Loucy (cell line): Measurements from ENCODE around the gene TACR2.

Experiments
- H2AFZ ChIP-seq: fragments of 200-600 bp; sonication (generic); 2 replicates; pipeline ENCODE4 v1.6.0; 2016; ENCODE audit warnings: antibody characterized with exemption, mild to moderate bottlenecking, low read length, moderate library complexity
- H3F3A ChIP-seq: fragments of 200-600 bp; 2 replicates; pipeline ENCODE4 v1.6.0; 2016; ENCODE audit warnings: antibody characterized with exemption, low read depth, mild to moderate bottlenecking
- H3K27me3 ChIP-seq: fragments of 200-600 bp; sonication (generic); 2 replicates; pipeline ENCODE4 v1.6.1; 2014; ENCODE audit warnings: low read length, mild to moderate bottlenecking; ENCODE audit not compliant: insufficient read depth, poor library complexity, severe bottlenecking
- H3K36me3 ChIP-seq: fragments of 200-600 bp; sonication (generic); 2 replicates; pipeline ENCODE4 v1.6.1; 2016; ENCODE audit warnings: low read length; ENCODE audit not compliant: insufficient read depth
- H3K4me1 ChIP-seq: fragments of 200-600 bp; sonication (generic); 2 replicates; pipeline ENCODE4 v1.5.1; 2014; ENCODE audit warnings: low read length, mild to moderate bottlenecking; ENCODE audit not compliant: insufficient read depth, poor library complexity, severe bottlenecking
- H3K4me2 ChIP-seq: fragments of 200-600 bp; sonication (generic); 2 replicates; pipeline ENCODE4 v1.6.0; 2014; ENCODE audit warnings: antibody characterized with exemption, low read length, low read depth, mild to moderate bottlenecking; ENCODE audit not compliant: poor library complexity, severe bottlenecking
- H3K4me3 ChIP-seq: fragments of 200-600 bp; sonication (generic); 2 replicates; pipeline ENCODE4 v1.5.1; 2014; ENCODE audit warnings: low read length, mild to moderate bottlenecking, mixed read lengths; ENCODE audit not compliant: poor library complexity, severe bottlenecking
- H3K79me2 ChIP-seq: fragments of 200-600 bp; sonication (generic); 2 replicates; pipeline ENCODE4 v1.6.1; 2014; ENCODE audit warnings: low read length; ENCODE audit not compliant: insufficient read depth
- H3K9ac ChIP-seq: fragments of 200-600 bp; sonication (generic); 2 replicates; pipeline ENCODE4 v1.6.0; 2014; ENCODE audit warnings: mild to moderate bottlenecking, low read depth, low read length, moderate library complexity; ENCODE audit not compliant: poor library complexity, severe bottlenecking
- H3K9me2 ChIP-seq: fragments of 200-600 bp; sonication (generic); replicated peaks from 2 replicates; pipeline ENCODE4 v1.6.1; 2016; ENCODE audit warnings: low read depth, low read length, mixed read lengths
- H3K9me3 ChIP-seq: fragments of 200-600 bp; sonication (generic); 2 replicates; pipeline ENCODE4 v1.6.1; 2014; ENCODE audit warnings: mild to moderate bottlenecking, antibody characterized with exemption, low read length, low read depth; ENCODE audit not compliant: insufficient read depth
- H4K20me1 ChIP-seq: fragments of 200-600 bp; sonication (generic); 2 replicates; pipeline ENCODE4 v1.6.0; 2014; ENCODE audit warnings: antibody characterized with exemption, low read length, mild to moderate bottlenecking; ENCODE audit not compliant: insufficient read depth, poor library complexity, severe bottlenecking
- CTCF ChIP-seq: fragments of 200-600 bp; sonication (generic); conservative IDR thresholded peaks from 2 replicates; pipeline ENCODE4 v1.5.1; 2014; ENCODE audit warnings: mild to moderate bottlenecking, antibody characterized with exemption, low read length
- EZH2phosphoT487 ChIP-seq: fragments of 200-600 bp; IDR thresholded peaks from 2 replicates; pipeline ENCODE4 v1.6.1; 2018; ENCODE audit warnings: antibody characterized with exemption, mild to moderate bottlenecking, moderate library complexity, borderline replicate concordance

Gene TACR2

DNA sequence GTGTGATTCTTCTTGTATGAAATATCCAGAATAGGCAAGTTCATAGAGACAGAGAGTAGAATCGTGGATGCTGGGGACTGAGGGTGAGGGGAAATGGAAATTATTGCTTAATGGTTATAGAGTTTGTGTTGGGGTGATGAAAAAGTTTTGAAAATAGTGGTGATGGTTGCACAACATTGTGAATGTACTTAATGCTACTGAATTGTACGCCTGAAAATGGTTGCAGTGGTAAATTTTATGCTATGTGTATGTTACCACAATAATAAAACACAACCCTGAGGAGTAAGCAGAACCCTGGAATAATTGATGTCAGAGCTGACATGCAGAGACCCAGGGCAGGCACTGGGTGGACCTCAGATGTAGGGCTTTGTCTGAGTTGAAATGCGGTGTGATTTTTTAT, 57.6 kb downstream of the TACR2 start:
- Histone ChIP-seq H3K4me1 (peaks cover 12% of the 10 kb centered on the region), H3K9me3 (no peaks in the 10 kb centered on the region; the same call in 1 of the 2 replicates), H3K36me3 (peaks cover 56% of the 10 kb centered on the region; the same call in 1 of the 2 replicates), H3F3A (no peaks in the 10 kb centered on the region), H4K20me1 (peaks cover 9% of the 10 kb centered on the region), H3K4me3 (no peak overlapping the region), H3K4me2 (no peak overlapping the region), H2AFZ (no peak overlapping the region), H3K79me2 (peaks cover 43% of the 10 kb centered on the region; the same call in 1 of the 2 replicates), H3K9me2 (no peaks in the 10 kb centered on the region), H3K9ac (no peak overlapping the region), H3K27me3 (no peaks in the 10 kb centered on the region)
- TF ChIP-seq CTCF = no peak
- no peak for TF ChIP-seq EZH2phosphoT487

DNA sequence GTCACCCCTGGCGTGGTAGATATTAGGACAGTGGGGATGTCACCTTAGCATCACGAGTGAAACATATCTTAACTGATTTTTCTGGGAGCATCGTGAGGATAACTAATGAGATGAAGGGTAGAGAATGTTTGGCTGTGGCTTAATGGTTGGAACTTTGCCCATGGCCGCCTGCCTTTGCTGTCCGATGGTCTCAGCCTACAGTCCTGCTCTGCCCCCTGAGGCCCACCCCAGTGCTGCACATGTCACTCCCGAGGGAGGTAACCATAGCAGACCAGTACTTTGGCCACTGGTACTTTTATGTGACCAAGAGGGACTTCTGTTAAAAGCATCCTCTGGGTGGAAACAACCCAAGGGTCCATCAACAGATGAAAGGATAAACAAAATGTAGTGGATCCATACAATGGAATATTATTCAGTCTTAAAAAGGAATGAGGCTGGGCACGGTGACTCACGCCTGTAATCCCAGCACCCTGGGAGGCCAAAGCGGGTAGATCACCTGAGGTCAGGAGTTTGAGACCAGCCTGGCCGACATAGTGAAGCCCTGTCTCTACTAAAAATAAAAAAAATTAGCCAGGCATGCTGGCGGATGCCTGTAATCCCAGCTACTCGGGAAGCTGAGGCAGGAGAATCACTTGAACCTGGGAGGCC, 58.4 kb downstream of the TACR2 start:
- Histone ChIP-seq H3K9me2 (no peaks in the 10 kb centered on the region), H3F3A (no peaks in the 10 kb centered on the region), H3K9ac (no peak overlapping the region), H3K4me3 (no peak overlapping the region), H3K9me3 (no peaks in the 10 kb centered on the region; the same call in 1 of the 2 replicates), H3K36me3 (peaks cover 56% of the 10 kb centered on the region; the same call in 1 of the 2 replicates), H3K79me2 (peaks cover 51% of the 10 kb centered on the region; the same call in 1 of the 2 replicates), H3K4me2 (no peak overlapping the region), H3K27me3 (no peaks in the 10 kb centered on the region), H2AFZ (no peak overlapping the region), H3K4me1 (peaks cover 12% of the 10 kb centered on the region), H4K20me1 (peaks cover 9% of the 10 kb centered on the region)
- TF ChIP-seq EZH2phosphoT487 (no peak), CTCF (no peak)

DNA sequence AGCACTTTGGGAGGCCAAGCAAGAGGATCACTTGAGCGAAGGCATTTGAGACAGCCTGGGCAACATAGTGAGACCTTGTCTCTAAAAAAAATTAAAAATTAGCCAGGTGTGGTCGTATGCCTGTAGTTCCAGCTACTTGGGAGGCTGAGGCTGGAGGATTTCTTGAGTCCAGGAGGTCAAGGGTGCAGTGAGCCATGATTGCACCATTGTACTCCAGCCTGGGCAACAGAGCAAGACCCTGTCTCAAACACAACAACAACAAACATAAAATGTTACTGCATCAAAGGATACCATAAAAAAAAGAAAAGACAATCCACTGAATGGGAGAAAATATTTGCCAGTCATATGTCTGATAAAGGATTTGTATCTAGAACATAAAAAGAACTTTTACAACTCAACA, 60.5 kb downstream of the TACR2 start:
- Histone ChIP-seq H3K79me2 (peaks cover 69% of the 10 kb centered on the region; the same call in 1 of the 2 replicates), H3K4me3 (no peak overlapping the region), H3K4me2 (no peak overlapping the region), H3K9me2 (no peaks in the 10 kb centered on the region), H3K9ac (no peak overlapping the region), H3F3A (no peaks in the 10 kb centered on the region), H3K9me3 (no peaks in the 10 kb centered on the region; the same call in 1 of the 2 replicates), H3K4me1 (peaks cover 12% of the 10 kb centered on the region), H3K27me3 (no peaks in the 10 kb centered on the region), H2AFZ (no peak overlapping the region), H3K36me3 (peaks cover 52% of the 10 kb centered on the region; the same call in 1 of the 2 replicates), H4K20me1 (peaks cover 9% of the 10 kb centered on the region)
- TF ChIP-seq CTCF = no peak
- TF ChIP-seq EZH2phosphoT487 = no peak
